KBM-7 (cell line): Measurements from ENCODE around the gene KRT80.
A peak's percentile ranks its signal among the peaks of the same experiment; 100 is the strongest.

ENCODE experiments used
- DNase-seq: peaks from one replicate; pipeline ENCODE4 v3.0.0-alpha.2; 2015
- in situ Hi-C: fragments of 300-500 bp; cut with MboI; formaldehyde crosslinking; loops from 2 replicates; pipeline ENCODE4 v1.14.3; 2020; ENCODE audit warnings: low sequenced_read_pairs, low pct_unique_long_range_greater_than_20kb, mixed read lengths

The KRT80 gene

DNA sequence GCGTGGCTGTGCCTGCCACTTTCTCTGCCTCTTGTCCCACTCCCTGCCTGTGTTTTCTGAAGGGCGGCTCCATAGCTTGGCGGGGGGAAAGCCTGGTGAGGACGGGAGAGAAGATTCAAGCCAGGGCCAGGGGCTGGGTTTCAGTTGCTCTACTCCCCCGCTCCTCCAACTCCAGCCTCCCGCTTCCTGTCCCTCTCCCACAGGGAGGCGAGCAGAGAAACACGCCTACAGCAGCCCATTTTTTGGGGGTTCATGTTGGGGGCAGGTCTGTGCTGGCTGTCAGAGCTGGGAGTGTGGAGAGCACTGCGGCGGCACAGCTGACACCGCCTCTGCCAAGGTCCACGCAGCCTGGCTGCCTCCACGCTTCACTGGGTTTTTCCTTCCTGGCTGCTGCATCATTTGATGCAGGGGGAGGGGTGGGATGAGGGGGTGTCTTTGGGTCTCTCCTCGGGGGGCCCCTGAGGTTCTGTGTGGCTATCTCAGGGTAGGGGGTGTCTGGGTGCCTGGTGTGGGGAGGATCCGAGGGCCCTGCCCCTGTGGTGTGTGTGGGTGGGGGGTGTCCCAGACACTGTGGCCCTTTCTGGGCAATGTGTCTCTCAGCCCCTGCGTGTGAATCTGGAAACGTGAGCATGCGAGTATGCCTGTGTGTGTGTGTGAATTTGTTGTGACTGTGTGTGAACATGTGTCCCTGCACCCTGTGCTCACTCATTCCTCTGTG is 10.7 kb upstream of the KRT80 start:
- peak; percentile 82 for DNase-seq
- in situ Hi-C loops, result no loop called here

DNA sequence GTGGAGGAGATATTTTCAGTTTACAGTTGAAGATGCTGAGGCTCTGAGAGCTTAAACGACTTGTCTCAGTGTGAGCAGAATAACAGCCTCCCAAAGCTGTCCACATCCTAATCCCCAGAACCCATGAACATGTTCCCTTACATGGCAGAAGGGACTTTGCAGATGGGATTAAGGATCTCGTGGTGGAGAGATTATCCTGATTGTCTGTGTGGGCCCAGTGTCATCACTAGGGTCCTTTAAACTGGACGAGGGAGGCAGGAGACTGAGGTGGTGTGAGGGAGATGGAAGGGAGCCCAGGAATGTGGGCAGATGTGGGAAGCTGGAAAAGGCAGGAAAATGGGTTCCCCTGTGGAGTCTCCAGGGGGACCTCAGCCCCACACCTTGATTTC is 9.6 kb upstream of the KRT80 start:
- no peak for DNase-seq
- in situ Hi-C loops, result no loop called here

DNA sequence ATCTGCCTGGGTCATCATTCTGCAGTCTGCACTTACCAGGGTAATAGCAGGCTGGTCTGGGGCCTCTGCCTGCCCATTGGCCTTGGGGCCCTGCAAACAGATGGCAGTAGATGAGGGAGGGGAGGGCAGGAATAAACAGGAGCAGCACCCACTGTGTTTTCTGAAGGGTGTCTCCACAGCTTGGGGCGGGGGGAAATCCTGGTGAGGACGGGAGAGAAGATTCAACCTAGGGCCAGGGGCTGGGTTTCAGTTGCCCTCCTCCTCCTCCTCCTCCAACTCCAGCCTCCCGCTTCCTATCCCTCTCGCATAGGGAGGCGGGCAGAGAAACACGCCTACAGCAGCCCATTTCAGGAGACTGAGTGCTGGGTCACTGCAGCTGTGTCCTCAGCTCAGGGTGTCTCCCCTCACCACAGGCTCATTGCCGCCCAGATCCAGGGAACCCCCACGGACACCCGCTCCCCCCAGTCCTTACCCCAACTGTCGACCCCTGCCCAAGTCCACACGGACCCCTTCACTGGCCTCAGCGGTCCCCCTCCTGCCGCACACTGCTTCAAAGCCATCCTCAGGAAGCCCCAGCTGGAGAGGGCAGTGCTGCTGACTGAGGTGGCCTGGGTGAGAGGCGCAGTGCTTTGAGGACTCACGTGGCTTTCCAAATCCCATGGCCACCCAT is 9.1 kb upstream of the KRT80 start:
- in situ Hi-C loops, result no loop called here
- no peak for DNase-seq

DNA sequence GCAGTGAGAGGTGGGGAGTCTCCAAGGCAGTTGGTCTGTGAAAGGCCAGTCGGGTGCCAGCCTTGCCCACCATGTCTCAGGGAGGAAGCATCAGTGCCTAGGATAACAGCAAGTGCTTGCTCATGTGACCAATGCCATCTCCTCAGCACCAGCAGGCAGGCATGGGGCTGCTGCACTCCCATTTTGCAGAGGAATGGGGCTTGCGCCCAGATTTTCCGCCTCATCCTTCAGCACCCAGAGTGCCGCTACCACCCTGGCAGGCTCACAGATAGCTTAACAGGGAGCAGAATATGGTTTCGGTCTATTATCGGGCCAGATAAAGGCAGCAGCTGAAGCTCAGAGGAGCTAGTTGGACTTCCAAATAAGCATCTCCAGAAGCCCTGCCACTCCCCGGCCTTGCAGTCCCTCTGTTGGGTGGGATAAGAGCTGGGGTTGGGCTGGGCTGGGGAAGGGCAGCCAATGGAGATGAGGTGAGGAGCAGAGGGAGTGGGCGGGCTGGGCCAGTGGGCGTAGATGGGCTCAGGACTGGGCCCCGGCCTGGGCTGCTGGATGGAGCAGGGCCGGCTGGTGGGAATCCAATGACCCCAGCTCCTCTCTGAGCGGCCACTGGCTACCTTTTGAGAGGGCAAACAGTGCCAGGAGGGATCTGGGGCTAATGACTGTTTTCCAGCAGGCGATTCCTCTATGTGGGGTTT is 8.4 kb upstream of the KRT80 start:
- in situ Hi-C loops, result no loop called here
- DNase-seq, result no peak

DNA sequence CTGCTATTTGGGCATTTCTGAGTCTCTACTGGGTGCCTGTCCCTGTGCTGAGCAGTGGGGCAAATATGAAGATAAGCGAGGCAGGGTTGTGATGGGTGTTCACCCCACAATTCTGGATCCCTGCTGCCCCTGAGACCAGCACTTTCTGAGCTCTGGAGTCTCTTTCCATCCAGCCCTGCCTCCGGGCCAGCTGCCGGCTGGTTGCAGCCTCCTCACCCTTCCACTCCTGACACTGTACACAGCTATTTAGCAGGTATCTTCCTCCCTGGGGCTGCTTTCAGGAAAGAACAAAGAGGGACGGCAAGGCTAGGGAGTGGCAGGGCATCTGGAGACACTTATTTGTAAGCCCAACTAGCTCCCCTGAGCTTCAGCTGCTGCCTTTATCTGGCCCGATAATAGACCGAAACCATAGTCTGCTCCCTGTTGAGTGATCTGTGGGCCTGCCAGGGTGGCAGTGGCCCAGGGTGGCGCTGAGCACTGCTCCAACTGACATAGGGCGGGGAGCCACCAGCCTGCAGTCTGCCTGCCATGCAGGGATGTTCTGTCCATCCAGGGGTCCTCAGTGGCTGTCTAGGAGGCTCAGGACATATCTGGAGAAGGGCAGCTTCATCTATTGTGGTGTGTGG is 7.6 kb upstream of the KRT80 start:
- no peak for DNase-seq
- in situ Hi-C loops, result no loop called here

DNA sequence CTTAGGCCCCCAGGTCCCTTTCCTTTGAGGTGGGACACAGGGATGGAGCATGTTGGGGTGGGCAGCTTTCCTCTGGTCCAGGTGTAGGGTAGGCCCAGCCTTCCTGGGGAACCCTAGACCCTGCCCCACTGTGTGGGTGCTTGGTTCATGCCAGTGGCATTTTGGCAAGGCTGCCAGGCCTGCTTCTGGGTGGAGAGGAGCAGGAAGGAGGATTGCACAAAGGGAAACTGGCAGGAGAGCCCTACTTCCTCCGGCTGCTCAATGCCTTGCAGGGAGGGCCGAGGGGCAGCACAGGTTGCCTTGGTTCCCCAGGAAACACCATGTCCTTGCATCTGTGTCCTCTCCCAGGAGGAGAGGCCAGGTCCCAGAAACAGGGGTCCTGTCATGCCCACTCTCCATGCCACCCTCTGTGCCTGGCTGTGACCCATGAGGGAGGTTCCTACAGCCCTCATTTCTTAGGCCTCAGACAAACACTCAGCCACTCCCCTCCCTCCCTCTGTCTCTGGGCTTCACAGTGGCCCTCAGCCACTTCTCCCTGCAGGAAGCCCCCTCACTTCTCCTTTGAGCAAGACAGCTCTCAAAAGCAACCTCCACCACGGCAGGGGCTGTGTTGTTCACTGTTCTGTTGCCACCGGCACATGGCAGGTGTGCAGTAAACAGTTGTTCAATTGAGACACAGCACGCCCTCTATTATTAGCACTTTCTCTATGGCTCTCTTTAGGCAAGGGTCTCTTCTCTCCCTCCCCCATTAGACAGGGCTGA is 6.8 kb upstream of the KRT80 start:
- peak; percentile 75 for DNase-seq
- in situ Hi-C loops, result no loop called here

DNA sequence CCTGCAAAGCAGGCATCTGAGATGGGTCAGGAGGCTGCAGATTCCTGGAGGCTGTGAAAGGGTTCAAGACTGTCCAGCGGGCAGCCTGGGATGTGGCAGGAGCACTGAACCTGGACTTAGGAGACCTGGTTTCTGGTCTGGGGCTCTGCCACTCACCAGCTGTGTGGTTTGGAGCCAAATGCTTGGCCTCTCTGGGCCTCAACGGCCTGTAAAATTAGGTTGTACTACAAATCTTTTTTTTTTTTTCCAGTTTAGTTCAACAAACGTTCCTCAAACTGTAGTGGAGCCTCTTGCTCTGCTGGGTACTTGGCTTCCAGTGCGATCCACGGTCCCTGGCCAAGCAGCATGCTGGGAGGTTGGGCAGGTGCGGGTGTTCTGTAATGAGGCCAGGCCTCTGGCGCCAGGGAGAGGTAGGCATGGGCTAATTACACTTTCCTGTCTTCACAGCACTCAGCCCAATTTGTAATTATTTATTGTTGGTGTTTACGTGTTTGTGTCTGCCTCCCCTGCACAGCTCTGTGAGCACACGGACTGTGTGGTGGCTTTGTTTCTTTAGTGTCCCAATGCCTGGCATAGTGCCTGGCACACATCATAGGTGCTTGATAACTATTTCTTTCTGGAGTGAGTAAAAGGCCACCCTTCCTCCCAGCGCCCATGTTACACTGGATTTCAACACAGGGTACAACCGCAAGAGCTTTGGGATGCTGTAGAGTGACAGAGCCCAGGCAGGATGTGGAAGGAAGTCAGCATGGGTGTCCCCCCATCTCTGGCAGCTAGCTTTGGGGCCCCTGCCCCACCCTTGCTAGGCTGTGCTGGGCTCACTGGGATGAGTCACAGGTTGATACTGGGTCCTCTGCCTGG is 5.8 kb upstream of the KRT80 start:
- in situ Hi-C loops, result no loop called here
- no peak for DNase-seq

DNA sequence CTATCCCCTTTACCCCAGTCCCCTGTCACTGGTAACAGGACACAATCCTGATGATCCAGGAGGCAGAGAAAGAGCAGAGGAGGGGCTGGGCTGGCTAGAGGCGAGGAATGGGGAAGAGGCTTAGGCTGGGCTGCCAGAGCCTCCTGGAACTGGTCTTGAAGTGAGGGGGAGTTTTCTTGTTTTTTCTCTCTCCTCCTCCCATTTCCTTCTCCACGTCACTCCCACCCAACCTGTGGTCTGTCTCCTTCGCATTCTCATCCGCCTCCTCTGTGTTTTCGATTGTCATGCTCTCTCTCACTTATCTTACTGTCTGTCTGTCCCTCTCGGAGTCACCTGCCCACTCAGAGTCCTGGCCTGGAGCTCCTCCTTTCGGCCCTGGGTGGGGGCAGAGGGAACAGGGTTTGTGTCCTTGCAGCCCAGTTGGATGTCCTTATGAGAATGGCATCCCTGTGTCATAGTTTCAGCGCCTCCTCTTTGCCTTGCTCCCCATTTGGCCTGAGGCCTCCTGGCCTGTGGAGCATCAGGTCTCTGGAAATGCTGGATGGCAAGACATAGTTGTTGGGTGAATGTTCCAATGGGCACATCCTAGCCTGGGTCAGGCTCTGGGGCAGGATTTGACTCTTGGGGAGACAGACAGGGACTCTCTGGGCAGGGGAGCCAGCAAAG is 3.4 kb upstream of the KRT80 start:
- in situ Hi-C loops, result no loop called here
- DNase-seq, result peak; percentile 96

DNA sequence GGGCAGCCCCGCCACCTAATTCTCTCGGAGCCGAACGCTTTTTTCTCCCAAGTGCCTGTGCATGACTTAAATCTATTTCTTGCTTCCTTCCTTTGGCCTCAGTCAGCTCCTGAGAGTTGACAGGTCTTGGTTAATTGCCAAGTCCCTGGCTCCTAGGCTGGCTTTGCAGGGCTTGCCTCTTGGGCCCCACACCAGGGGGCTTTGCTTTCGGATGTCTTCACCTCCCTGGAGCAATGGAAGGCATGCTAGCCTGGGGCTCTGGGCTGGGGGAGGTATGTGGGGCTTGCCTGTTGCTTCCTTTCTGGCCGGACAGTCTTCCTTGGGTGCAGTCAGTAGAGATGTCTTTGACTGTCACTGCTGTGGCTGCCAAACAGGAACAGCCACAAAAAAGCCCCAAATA is 2.2 kb upstream of the KRT80 start:
- in situ Hi-C loops, result no loop called here
- DNase-seq, result peak; percentile 67

DNA sequence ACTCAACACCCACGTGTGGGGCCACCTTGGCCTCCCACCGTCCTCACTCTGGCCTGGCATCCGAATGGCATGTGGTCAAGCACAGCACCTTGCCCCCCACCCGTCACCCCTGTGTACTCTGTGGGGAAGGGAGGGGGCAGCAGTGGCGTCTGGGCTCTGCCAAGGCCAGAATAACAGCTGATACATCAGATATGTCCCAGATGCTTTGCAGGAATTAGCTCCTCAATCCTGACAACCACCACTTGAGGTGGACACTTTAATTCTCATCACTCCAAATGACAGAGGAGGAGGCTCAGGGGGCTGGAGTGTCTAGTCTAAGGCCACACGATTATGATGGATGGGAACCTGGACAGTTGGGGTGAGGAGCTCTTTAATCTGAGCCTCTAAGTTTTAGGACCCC is 1.7 kb upstream of the KRT80 start:
- no peak for DNase-seq
- in situ Hi-C loops, result no loop called here

DNA sequence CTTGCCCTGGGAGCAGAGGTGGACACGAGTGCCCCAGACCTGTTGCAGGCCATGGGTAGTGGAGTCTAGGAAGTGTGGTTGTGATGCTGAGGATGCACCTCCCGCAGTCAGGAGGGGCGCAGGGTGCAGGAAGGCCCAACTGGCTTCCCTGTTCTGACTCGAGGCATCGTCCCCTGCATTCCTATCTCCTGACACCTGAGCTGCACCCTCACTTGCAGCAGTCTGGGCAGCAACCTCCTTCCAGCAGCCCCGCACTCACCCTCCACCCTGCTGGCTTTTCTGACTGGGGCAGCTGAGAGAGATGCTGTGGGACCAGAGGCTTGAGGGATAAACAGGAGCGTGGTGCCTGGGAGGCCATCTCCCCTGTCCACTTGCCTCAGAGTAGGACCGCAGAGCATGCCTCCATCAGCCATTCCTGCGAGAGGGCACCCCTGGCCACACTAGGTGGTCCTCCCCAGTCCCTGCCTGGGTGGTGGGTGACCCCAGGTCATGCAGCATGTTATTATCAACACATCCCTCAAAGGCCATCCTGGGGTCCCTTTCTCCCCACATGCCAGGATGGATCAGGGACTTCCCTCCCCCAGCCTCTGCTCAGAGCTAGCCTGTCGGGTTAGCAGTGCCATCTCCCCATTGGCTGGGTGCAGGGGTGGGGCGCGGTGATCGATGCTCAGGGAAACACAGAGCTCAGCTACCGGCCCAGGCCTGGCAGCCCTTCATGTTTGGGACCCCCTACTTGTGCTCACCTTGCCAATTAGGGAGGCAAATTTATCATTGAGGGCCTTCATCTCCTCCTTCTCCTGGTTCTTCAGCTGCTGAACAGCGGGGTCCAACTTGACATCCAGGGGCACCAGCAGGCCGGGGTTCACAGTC is 719 bp downstream of the KRT80 start:
- in situ Hi-C loops, result no loop called here
- no peak for DNase-seq

DNA sequence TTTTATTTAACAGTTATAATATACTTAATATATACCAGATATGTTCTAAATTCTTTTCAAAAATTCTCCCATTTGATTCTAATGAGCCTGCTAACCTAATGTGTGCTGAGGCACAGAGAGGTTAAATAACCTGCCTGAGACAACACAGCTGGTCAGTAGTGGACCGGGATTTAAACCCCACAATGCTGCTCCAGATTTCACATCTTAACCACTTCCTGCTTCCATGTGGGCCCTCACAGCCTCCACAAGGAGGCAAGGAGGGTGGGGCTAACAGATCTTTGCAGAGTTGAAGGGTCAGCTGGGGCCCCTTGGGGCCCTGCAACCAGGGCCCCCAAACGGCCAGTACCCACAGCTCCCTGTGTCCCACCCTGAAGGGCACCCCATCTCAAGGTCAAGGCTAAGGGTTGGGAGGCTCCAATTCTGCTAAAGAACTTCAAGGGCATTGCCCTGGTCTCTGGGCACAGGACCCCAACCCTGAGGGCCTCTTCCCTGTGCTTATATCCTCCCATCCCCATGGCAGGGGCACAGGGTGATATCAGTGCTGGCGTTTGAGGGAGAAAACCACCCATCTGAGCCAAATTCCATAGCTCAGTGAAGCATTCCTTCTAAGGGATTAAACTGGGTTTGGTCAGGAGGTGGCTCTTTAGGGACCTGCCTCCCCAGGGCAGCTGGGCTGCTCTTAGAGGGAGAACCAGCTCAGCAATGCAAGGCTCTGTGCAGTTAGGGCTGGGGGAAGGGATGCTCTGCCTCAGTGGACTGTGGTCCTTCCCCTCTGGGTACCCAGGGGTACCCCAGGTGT is 2.2 kb downstream of the KRT80 start:
- in situ Hi-C loops, result no loop called here
- no peak for DNase-seq

DNA sequence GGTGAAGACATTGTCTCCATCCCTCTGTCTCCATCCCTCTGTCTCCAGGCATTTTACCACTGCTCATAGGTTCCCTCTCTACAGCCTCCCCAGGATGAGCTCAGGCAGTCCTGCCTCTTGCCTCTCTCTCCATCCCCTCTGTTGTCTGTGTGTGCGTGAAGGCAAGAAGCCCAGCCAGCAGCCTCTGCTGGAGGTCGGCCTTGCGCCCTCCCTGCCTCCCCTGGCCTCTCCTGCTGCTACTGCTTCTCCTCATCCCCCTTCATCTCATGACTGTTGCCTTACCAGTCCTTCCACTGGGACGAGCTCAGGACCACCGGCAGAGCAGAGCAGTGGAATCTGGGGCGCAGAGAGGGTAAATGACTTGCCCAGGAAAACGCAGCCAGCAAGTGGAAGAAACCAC is 3.2 kb downstream of the KRT80 start:
- in situ Hi-C loops, result no loop called here
- no peak for DNase-seq

DNA sequence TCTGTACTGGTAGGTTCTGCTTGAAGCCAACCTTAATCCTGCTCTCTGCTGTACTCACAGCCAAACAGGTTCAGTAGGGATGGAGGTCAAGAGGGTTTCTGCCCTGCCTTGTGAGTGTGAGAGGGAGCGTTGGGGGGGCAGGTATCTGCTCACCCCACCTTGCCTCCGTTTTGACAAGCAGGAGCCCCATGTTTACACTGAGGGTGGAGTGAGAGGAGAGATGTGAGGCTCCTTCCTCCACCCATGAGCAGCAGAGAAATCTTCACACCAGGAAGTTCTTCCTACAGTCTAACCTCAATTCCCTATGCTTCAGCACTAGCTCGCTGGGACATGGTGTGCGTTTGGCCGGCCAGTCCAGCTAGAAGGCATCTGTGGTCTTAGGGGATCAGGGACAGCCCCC is 4.2 kb downstream of the KRT80 start:
- in situ Hi-C loops, result no loop called here
- no peak for DNase-seq

DNA sequence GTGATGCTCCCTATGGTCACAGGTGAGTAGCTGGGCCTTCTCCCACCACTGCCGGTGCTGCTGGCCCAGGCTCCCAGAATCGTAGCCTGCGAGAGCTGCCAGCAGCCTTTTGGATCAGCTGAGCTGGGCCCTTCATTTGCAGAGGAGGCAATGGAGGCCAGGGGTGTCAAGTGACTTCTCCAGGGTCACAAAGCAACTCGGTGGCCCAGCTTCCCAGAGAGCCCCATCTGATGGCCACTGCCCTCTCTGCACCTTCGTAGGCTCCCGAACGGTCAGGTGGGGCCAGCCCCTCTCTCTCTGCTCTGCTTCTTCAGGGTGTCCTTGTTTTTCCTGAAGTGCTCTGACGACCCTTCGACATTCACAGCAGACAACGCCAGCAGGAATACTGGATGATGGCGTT is 4.6 kb downstream of the KRT80 start:
- in situ Hi-C loops, result no loop called here
- no peak for DNase-seq

DNA sequence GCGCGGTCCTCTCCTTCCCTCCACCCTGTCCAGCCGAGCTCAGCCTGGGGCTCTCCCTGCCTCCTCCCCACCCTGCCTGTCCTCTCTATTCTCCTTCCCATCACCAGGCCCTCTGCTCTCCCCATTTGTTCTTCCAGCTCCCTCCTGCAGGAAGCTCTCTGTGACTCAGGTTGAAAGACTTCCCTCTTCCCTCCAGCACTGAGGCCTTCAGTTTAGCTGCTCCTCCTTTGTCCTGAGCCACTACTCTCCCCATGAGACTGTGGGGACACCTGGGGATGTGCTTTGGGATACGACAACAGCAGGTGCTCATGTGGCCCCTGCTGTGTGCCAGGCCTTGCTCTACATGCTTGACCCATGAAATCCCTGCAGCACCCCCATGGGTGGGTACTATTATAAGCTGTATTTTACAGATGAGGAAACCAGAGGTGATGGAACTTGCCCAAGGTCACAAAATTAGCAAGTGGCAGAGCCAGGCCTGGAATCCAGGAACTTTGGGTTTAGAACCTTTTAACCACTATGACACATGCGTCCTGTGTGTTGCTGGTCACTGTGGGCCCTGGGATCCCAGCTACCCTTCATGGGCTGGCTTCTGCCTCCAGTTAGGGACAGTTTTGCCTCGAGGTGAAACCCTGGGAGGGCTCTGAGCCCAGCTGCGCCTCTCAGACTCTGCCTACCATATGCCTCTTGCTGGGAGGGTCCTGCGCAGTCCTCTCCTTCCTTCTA is 5.5 kb downstream of the KRT80 start:
- no peak for DNase-seq

More for the DNA sequence above, 5.5 kb downstream of the KRT80 start:
- in situ Hi-C loops, result no loop called here
